HG03469 (cell line): ENCODE measurements around the gene GALNT14.

ENCODE experiments used
- ATAC-seq: cut with Tn5 transposase; IDR thresholded peaks from one replicate; pipeline ENCODE4 v1.9.1; 2021; ENCODE audit warnings: mild to moderate bottlenecking, moderate library complexity, moderate number of reproducible peaks; ENCODE audit not compliant: unreplicated experiment

GALNT14 gene

DNA sequence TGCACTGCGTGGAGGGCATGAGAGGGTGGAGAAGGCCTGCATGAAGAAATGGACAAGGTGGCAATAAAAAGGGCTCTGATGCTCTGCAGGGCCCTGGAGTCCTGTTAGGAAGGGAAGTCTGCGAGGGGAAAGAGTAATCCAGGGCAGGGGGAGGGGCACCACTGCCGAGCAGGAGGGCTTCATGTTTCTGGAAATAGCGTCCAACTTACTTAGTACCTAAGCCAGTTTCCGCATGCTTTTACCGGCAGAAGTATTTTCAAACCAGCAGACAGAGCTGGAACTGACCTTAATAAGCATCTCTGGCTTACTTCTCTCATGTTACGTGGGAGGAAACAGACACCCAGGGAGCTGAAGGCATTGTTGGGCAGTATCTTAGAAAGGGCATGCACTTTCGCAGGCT lies 156.7 kb downstream of the GALNT14 start:
- ATAC-seq = no peak

DNA sequence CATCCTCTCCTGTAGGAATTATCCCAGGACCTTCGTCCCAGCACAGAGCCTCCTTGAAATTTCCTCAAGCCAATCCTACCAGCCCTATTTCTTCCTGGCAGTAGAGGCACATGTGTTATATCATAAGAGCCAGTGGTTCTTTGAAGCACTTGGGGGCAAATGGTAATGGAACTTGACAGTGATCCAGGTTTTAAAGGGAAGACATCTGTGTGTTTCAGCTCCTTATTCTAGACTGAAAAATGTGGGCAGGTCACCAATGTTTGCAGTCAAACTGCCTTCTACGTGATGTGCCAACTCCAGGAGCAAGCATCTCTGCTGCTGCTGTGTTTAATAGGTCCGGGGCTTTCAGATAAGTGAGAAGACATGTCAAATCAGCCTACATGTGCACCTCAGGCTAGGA lies 157.1 kb downstream of the GALNT14 start:
- no peak for ATAC-seq

DNA sequence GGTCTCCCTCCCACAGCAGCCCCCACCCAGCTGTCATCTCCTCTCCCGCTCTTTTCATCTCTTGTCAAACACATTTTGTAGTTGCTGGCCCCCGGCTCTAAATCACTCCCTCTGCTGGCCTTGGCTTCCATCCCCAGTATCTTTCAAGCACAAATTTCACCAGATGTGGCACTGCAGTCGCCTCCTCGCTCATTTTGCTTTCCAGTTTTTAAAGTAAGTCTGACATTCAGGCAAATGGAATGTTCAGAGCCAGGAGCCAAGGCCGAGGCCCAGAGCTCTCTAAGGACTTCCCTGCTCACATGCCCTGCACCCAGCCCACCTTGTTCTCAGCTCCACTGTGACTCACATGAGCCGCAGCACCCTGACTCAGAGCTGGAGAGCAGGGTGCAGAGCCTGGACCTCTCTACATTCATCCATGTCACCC lies 158.4 kb downstream of the GALNT14 start:
- no peak for ATAC-seq

DNA sequence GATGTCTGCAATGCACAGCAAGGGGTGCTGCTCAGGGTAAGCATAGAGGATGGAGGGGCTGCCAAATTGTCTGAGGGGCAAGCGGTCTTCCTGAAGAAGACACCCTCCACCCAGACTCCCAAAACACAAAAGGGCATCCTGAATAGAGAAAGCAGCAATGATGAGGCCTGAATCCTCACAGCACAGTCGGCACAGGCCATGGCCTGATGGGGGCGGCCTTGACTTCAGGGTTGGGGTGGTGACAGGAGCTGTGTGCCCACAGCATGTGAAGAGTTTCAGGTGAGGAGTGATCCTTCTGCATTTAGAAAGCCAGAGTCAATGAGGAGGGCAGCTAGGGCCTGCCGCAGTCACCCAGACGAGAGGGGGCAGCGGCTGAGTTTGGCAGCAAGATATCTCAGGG lies 159.4 kb downstream of the GALNT14 start:
- ATAC-seq = no peak

DNA sequence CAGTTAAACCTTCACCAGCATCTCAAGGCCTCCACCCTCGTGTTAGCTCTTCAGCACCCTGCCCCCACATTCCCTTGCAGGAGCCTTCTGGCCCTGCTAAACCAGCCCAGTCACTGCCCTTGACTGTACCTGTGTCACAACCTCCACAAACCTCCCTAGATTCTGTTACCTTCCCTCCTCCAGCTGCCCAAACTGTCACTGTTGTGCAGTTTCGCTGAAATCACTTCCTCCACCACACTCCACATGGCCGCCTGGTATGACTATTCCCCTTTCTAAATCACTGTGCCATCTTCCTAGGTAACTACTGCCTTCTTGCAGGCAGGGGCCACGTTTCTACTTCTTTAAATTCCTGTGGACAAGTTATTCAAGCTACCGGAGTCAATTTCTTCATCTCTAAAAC lies 160.2 kb downstream of the GALNT14 start:
- ATAC-seq = no peak

DNA sequence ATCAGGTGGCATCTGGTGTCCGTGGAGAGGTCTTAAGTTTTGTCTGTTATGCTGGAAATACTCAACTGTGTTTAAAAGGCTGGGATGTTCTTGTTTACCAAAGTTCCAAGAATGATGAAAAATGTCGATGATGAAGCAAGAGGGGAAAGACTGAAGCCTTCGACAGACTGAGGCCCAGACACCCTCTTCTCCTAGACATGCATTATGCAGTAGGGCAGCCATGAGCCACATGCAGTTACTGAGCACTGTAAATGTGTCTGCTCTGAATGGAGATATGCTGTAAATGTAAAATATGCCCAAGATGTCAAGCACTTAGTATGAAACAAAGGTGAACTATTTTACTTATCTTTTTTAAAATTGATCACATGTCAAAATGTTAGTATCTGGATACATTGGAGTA lies 163.1 kb downstream of the GALNT14 start:
- no peak for ATAC-seq

DNA sequence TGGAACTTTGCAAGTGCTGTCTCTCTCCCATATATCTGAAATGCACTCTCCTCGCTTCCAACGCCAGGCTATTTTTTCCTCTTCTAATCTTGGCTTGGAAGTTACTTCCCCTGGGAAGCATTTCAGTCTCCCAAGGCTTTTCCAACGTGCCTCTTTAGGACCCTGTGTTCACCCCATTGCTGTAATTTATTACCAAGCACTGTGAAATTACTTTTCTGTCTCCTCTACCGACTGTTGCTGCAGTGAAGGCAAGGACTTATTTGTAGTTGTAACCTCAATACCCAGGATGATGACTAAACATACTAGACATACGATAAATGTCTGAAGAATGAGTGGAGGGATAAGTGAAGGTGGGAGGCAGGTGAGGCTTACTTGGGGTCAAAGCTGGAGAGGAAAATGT lies 163.7 kb downstream of the GALNT14 start:
- ATAC-seq = no peak

DNA sequence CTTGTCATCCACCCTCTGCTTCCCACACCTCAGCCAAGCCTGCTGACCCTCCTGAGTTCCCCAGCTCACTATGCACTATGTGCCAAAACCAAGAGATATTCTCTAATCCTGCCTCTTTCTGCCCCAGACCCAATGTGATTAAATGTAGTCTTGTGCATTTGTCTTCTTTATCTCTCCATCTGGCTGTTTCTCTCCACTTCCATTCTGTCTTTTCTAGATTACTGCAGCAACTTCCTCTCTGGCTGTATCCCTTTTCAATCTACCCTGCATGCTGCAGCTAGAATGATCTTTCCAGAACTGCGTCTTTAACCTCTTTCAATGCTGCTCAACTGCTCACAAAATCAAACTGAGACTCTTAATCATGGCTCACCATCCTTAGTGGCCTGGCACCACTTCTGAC lies 164.1 kb downstream of the GALNT14 start:
- no peak for ATAC-seq

DNA sequence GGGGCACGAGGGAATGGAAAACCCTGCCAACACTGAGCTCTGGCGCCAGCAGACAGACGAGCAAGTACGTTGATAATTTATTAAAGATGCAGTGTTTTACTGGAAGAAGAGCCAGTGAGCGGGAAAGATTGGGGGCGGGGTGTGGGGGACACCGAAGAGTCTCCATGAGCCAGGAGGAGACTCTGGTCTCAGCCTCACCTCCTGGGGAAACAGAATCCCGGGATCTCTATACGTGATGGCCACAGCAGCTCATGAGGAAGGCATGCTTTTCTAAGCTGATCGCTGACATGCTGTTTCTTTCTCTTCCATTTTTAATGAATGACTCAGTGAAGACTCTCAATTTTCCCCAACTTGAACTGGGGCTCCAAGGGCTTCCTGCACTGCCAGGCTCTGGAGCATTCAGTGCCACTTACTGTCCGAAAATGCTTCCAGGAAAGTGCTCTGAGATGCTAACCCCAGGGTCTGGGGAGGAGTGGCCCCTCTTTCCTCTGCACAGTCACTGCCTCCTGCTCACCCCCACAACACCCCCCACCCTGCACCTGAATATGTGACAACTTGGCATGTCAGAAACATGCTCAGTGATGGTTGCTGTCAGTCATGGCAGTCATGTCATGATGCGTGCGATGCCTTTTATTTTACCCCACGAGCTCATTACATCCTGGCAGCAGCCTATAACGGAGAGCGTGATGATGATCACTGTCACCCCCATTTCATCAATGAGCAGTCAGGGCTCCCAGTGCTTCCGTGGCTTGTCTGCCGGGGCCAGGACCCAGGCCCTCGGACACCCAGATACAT lies 166.8 kb downstream of the GALNT14 start:
- ATAC-seq = no peak

DNA sequence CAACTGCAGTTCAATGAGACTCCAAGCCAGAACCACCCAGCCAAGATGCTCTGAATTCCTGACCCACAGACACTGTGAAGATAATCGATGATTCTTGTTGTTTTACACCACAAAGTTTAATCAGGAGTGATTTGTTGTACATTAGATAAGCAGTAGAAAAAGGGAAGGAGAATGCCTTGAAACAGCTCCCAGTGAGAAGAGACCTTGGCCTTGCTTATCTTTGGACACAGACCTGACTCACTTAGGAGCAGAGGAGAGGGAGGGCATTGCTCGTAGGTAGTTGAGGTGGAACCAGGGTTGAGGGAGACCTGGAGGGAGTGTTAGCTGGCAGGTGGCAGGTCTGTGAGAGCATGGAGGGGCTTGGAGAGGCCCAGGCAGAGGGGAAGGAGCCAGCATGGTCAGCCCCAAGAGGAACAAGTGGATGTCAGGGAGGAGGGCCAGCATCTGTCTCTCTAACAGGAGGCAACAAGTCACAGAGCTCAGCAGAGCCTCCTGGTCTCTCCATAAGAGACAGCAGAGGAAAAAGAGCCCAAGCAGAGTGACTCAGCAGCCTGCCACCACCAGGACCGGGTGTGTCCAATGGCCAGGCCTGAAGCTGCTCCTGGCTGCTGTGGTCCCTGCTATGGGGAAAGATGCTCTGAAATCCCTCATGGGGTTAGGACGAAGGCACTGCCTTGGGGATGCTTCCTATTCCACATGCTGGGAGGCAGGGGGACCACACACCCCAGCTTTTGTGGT lies 169.4 kb downstream of the GALNT14 start:
- no peak for ATAC-seq

DNA sequence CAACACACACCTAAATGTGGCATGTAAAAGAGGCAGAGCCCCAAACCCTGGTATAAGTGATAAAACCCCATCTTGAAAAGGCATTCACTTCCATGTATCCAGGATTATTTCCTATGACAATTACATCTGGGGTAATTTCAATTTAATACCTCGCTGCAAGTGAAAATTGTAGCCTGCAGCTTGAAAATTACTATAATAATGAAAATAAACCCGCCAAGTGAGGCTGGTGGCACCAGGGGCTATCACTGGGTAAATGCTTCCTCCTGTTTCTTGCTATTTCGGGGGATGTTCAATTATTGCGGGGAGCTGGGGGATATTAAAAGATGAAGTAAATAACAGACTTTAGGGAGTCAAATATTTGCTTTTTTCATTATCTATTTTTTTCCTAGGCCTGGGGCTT lies 171.5 kb downstream of the GALNT14 start:
- ATAC-seq = no peak

DNA sequence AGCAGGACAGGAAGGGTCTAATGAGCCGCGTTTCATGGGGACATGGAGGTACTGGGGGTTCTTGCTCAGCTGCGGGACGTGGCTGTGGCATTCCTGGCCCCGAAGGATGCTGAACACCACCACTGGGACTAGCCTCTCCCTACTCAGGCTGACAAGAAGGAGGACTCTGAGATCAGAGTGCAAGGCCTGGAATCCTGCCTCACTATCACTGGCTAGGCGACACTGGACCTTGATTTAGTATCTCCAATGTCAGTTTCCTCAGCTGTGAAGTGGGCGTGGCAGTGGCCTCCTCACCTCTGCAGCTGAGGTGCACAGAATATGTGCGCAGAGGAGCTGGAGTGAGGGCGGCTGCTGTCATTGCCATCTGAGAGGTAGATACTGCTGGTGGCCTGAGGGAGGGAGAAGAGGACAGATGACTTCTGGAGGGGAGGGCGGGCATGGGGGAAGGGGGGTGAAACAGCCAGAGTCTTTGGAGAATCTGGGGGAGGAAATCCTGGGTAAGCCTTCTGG lies 173.2 kb downstream of the GALNT14 start:
- no peak for ATAC-seq

DNA sequence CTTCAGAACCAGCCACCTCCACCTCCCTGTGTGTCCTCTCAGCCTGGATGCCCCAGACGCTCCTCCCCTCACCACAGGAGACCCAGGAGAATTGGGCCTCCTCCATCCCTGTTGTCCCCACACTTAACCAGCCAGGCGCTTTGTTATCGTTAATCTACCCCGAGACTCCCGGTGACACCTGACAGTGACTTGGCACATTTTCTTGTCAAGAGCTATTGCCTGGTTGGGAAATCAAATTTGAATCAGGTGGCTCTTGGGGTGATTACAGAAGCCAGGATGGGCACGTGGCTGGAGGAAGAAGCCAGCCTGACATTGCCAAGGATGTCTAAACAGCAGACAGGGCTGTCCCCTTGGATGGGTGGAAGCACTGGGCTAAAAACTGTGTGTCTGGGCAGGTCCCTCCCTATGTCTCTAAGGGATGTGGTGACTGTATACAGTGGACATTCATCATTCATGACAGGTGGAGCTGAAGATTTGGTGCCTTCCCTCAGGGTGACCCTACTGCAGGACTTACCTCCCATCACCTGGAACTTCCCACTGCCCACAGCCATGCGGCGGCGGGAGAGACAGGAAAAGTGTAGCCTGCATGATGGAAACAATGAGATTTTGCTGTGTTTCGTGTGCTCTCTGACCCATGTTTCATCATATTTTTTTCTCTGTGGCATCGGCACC lies 173.8 kb downstream of the GALNT14 start:
- no peak for ATAC-seq

DNA sequence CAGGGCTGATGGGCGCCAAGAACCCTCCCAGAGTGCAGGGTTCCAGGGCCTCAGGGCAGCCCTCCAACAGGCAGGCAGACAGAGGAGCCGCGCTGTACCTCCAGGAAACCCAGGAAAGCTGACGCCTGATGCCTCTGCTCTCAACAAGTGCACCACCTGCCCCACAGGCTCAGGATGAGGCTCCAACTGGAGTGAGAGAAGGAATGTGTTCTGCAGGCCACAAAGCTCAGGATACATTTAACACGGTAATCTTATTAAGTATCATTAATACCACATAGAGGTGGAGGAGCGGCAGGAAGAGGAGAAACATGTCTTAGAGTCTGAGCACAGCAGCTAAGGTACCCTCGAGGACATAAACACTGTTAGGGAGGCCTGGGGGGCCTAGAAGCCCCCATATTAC lies 175.1 kb downstream of the GALNT14 start:
- ATAC-seq = no peak

DNA sequence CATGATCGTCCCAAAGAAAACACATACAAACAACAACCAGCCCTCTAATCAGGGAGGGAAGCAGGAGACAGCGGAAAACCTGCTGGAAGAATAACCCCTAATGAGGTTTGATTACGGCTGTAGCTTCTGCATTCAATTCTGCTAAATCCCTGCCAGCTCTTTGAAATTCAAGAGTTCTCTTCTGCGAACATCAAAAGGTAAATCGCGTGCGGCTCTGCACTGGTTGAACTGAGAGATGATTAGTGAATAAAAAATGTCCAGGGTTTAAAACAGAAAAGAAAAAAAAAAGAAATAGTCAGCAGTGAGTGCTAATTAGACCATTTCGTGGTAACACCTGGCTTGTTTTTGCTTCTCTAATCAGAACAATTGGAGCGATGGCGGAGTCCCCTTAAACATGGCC lies 178.0 kb downstream of the GALNT14 start:
- no peak for ATAC-seq

DNA sequence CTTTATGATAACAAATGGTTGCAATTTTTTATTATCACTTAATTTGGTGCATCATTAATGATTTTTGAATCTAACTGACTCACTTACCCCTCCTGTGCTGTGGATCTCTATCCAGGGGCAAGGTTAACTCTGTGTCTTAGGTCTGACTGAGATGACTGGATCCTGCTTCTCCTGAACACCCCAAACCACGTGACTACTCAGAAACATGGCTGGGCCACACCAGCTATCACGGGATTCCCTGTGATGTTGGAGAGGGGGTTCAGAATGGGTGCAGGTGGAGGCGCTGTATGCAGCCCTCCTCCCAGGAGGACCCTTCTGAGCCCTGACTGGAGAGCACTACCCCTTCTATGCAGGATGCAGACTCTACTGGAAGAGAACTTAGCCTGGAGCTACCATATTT lies 178.6 kb downstream of the GALNT14 start:
- no peak for ATAC-seq

DNA sequence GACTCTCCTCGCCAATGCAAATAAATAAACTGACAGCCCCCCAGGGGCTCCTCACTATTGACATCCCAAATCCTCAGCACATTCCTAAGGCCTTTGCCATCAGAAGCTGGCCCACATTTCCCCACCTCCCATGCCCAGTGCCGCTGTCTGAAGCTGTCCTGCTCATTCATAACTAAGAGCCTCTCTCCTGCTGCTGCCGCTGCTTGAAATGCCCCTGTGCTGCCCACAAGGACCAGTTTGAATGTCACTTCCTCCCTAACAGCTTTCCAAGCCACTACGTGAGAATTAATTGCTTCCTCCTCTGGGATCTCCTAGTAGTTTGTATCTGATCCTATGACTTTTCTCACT lies 179.3 kb downstream of the GALNT14 start:
- ATAC-seq = no peak

DNA sequence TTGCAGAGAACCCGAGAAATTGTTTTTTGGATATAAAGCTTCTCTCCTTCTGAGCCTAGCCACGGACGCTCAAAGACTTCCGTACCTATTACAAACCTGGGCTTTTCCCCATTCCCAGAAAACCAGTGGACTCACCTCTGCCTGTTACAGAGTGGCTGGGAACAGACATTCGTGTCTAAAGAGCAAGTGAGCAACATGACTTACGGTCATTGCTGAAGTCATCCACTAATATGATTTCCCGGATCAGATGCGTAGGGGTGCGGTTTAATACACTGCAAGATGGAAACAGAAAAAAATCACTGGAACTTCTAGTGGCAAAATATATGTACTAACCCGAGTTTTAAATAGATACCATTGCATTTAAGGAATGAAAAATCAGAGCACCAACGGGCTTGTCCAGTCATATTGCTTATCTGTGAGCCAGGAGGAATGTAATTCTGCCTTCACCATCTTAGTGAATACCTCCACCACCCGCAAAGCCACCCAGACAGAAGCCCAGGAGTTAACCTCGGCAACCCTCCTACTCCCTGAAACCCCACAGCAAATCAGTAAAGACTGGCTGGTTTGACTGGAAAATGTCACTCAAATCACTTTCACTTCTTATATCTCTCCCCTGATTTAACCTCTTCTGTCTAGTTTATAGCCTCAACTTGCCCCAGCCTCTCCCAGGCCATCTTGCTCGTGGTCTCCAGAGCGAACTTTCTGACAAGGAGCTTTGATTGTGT lies 179.9 kb downstream of the GALNT14 start:
- no peak for ATAC-seq

DNA sequence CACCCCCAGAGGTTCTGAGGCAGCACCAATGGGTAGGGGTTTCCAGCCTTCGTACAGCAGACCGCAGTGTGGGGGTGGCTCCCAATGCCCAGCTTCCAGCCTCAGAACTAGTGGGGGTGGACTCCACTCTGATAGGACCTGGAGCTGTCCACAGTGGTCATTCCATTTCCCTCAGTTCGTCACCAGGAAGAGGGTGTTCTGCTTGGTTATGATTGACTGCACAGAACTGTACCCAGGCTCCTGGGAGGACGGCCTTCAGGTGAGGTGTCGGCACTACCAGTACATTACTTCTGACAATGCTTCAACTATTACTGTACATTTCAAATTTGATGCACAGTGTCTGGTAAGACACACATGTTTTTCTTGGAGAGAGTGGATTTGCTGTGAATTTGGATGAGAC lies 180.6 kb downstream of the GALNT14 start:
- ATAC-seq = no peak

DNA sequence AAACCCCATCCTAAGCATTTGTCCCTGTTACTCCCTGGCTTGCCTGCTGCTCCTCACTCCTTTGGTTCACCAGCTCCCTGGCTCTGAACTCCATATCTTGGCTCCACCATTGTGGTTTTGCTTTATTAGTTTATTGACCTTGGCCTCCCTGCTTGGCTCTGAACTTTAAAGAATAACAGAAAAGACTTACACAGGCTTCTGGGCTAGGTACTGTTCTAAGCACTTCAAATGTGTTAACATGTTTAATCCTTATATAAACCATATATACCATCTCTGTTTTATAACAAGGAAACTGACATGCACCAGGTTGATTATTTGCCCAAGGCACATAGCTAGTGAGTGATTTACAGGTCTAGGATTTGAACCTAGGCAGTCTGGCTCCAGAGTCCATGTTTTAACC lies 181.2 kb downstream of the GALNT14 start:
- ATAC-seq = no peak

DNA sequence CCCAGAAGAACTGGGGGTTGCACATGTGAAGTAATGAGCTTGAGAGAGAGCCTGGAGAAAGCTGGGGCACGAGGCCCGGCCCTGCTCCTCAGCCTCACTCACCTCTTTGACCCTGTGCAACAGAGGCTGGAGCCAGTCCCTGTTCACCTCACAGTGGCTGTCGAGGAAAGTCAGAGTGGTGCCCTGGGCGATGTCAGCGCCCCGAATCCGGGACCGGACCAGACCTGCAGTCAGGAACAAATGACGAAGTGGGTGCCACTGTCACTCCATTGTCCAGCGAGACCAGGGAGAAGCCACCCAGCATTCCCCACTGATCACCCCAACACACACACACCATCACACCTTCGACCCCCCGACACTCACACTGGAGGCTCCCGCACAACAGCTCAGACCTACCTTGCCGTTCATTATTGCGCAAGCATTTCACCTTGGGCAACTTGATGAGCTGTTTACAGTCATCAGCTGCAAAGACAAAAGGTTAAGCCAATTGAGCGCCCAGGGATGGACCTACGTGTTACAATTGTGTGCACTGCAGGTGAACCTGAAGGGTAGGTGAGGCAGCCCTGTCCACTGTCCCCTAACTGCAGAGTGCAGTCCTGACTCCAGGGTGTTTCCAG lies 182.6 kb downstream of the GALNT14 start:
- ATAC-seq = no peak
